HepG2 (cell line): Measurements from ENCODE around the gene ARRDC3. TPM values are rescaled to one million over a fixed set of nuclear protein-coding genes. Genes with fewer than 3 reads are reported as not detected.
A peak's percentile ranks its signal among the peaks of the same experiment; 100 is the strongest.

Source experiments
- ETV6 ChIP-seq: sonication (generic); formaldehyde crosslinking; conservative IDR thresholded peaks from 2 replicates; pipeline ENCODE4 v1.4.0; 2020; ENCODE audit warnings: missing genetic modification reagents
- HNF1A ChIP-seq, 2 experiments: sonication (generic) in 1 of 2; formaldehyde crosslinking in 1 of 2; IDR thresholded peaks; 2 replicates each; pipeline versions ENCODE4 v1.4.0 to v1.6.1; 2016 to 2020; ENCODE audit warnings: borderline replicate concordance in 1 of 2, low read depth in 1 of 2, mild to moderate bottlenecking in 1 of 2, missing genetic modification reagents in 1 of 2
- MLLT10 ChIP-seq: sonication (generic); formaldehyde crosslinking; IDR thresholded peaks from 2 replicates; pipeline ENCODE4 v1.4.0; 2020; ENCODE audit warnings: missing genetic modification reagents
- MYC ChIP-seq: sonication (generic); formaldehyde crosslinking; IDR thresholded peaks from 2 replicates; pipeline ENCODE4 v1.9.0; 2021; ENCODE audit warnings: missing genetic modification reagents, borderline replicate concordance
- NBN ChIP-seq: fragments of 450-650 bp; conservative IDR thresholded peaks from 2 replicates; pipeline ENCODE4 v1.6.1; 2017
- NCOA5 ChIP-seq: sonication (generic); formaldehyde crosslinking; IDR thresholded peaks from 2 replicates; pipeline ENCODE4 v1.4.0; 2020; ENCODE audit warnings: missing genetic modification reagents
- NFE2L1 ChIP-seq: sonication (generic); formaldehyde crosslinking; IDR thresholded peaks from 2 replicates; pipeline ENCODE4 v1.4.0; 2020; ENCODE audit warnings: missing genetic modification reagents, mild to moderate bottlenecking, borderline replicate concordance
- SMARCC2 ChIP-seq: fragments of 450-650 bp; IDR thresholded peaks from 2 replicates; pipeline ENCODE4 v1.6.1; 2017; ENCODE audit warnings: antibody characterized with exemption, mild to moderate bottlenecking
- SUZ12 ChIP-seq: fragments of 150-350 bp; IDR thresholded peaks from 2 replicates; pipeline ENCODE4 v1.6.1; 2014; ENCODE audit warnings: low read depth, low read length
- TCF7L2 ChIP-seq: IDR thresholded peaks from 2 replicates; pipeline ENCODE4 v1.6.1; 2011; ENCODE audit warnings: mild to moderate bottlenecking, low read depth, low read length, moderate library complexity
- ZBTB44 ChIP-seq: sonication (generic); formaldehyde crosslinking; IDR thresholded peaks from 2 replicates; pipeline ENCODE4 v1.4.0; 2020; ENCODE audit warnings: missing genetic modification reagents
- ZNF230 ChIP-seq: sonication (generic); formaldehyde crosslinking; IDR thresholded peaks from 2 replicates; pipeline ENCODE4 v1.4.0; 2020; ENCODE audit warnings: mild to moderate bottlenecking, missing genetic modification reagents
- ZNF3 ChIP-seq: IDR thresholded peaks from 2 replicates; pipeline ENCODE4 v1.7.0; 2017; ENCODE audit warnings: inconsistent platforms
- ZNF317 ChIP-seq: sonication (generic); formaldehyde crosslinking; IDR thresholded peaks from 2 replicates; pipeline ENCODE4 v1.5.0; 2020; ENCODE audit warnings: mild to moderate bottlenecking, missing genetic modification reagents
- ZNF503 ChIP-seq: sonication (generic); formaldehyde crosslinking; IDR thresholded peaks from 2 replicates; pipeline ENCODE4 v1.4.0; 2020; ENCODE audit warnings: missing genetic modification reagents
- ZNF615 ChIP-seq: sonication (generic); formaldehyde crosslinking; IDR thresholded peaks from 2 replicates; pipeline ENCODE4 v1.5.0; 2020; ENCODE audit warnings: mild to moderate bottlenecking, missing genetic modification reagents, borderline replicate concordance
- ZNF768 ChIP-seq: sonication (generic); formaldehyde crosslinking; IDR thresholded peaks from 2 replicates; pipeline ENCODE4 v1.4.0; 2020; ENCODE audit warnings: missing genetic modification reagents
- polyA plus RNA-seq, 8 experiments: library from polyadenylated mRNA; depleted of rRNA in 3 of 8; stranded (reverse) in 7 of 8; unstranded in 1 of 8; fragments of >200 nt; fragmentation: Illumina TruSeq in 4 of 8; extraction: Trizol in 4 of 8; gene quantifications; 2 replicates each; pipeline versions ENCODE4 v1.2.1 to v1.2.3, GENCODE V29; 2011 to 2016; ENCODE audit warnings: low read depth in 4 of 8, missing spikeins in 1 of 8, mixed read lengths in 1 of 8; ENCODE audit not compliant: insufficient read depth in 1 of 8
- total RNA-seq, 5 experiments: library from RNA; depleted of rRNA; stranded (reverse); fragments of >200 nt; fragmentation: Illumina TruSeq; extraction: Trizol; gene quantifications; 2 replicates each; pipeline ENCODE4 v1.2.3, GENCODE V29; 2016; ENCODE audit warnings: low read depth in 1 of 5
- TF ChIP-seq, protein P1 (sequence below): IDR thresholded peaks from 2 replicates; pipeline ENCODE4 v1.6.1; 2016; ENCODE audit warnings: missing compliant biosample characterization, missing genetic modification reagents, borderline replicate concordance
- TF ChIP-seq, protein P2 (sequence below): sonication (generic); formaldehyde crosslinking; IDR thresholded peaks from 2 replicates; pipeline ENCODE4 v1.4.0; 2020; ENCODE audit warnings: missing genetic modification reagents, mild to moderate bottlenecking, borderline replicate concordance

ARRDC3 gene
- total and polyA plus RNA-seq, 2 of the 13 experiments (the other 11 are each of a cell fraction or from before 2014, with no cell fraction given): 3.4 to 24.4 TPM

DNA sequence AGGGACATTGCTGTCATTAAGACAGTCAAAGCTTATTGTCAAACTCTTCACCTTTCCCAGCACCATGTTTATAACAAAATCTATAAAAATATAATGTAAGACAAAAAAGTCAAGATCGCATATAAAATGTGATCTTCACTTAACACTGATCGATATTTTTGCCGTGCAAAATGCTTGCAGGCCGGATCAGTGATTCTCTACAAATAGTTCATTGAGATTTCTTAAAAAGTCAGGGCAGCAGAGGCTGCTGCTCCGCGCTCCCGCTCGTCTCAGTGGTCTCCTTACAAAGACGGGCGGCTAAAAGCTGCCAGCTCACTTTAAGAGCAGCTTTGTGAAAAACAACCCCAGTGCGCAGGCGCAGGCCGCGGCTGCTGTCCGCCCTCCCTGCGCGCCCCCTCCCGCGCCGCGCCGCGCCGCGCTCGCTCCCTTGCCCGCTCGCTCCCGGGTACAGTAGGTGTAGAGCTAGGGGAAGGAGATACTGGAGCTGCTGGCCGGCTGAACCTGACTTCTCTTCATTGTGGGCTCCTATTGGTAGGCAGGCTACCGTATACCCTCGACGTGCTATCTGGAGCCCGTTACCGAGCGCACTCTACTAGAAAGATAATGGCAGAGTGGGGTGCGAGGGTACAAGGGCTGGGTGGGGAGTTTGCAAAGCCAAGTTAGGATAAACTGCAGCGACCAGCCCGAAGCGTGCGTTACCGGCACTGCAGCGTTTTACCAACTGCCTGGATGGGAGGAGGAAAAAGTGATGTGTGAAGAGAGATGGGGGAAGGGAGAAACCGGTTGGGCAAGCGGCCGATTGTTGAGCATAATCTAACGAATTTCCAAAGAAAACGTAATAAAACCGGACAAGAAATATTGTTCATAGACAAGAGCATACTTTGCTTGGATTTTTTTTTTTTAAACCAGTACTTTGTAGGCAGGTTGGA, at the start of gene ARRDC3 (continued):
- no peak for TF ChIP-seq NBN
- TF ChIP-seq ZNF615 (CRISPR knock-in tag): no peak
- 0 out of 2 replicates have a peak, but pooled peaks have one; percentile 54 for TF ChIP-seq ZNF230 (CRISPR knock-in tag)
- TF ChIP-seq, protein P1, sequence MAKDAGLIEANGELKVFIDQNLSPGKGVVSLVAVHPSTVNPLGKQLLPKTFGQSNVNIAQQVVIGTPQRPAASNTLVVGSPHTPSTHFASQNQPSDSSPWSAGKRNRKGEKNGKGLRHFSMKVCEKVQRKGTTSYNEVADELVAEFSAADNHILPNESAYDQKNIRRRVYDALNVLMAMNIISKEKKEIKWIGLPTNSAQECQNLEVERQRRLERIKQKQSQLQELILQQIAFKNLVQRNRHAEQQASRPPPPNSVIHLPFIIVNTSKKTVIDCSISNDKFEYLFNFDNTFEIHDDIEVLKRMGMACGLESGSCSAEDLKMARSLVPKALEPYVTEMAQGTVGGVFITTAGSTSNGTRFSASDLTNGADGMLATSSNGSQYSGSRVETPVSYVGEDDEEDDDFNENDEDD (CRISPR knock-in tag): no peak; the same call in 1 of the 2 replicates
- no peak for TF ChIP-seq ZNF503 (CRISPR knock-in tag)
- TF ChIP-seq ZNF3: no peak; the same call in 1 of the 2 replicates
- no peak for TF ChIP-seq ETV6 (CRISPR knock-in tag)
- no peak for TF ChIP-seq ZBTB44 (CRISPR knock-in tag)
- no peak for TF ChIP-seq ZNF768 (CRISPR knock-in tag)
- TF ChIP-seq, protein P2, sequence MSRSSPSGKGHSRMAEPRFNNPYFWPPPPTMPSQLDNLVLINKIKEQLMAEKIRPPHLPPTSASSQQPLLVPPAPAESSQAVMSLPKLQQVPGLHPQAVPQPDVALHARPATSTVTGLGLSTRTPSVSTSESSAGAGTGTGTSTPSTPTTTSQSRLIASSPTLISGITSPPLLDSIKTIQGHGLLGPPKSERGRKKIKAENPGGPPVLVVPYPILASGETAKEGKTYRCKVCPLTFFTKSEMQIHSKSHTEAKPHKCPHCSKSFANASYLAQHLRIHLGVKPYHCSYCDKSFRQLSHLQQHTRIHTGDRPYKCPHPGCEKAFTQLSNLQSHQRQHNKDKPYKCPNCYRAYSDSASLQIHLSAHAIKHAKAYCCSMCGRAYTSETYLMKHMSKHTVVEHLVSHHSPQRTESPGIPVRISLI (CRISPR knock-in tag): no peak
- TF ChIP-seq MLLT10 (CRISPR knock-in tag): no peak
- TF ChIP-seq NCOA5: no peak
- TF ChIP-seq SMARCC2: no peak
- TF ChIP-seq ZNF317 (CRISPR knock-in tag): peak; percentile 59; the same call in 1 of the 2 replicates
- no peak for TF ChIP-seq TCF7L2
- 0 out of 2 replicates have a peak, but pooled peaks have one; percentile 8 for TF ChIP-seq HNF1A (IDR thresholded peaks at IDR 0.05; ENCODE audit: low read depth)
- TF ChIP-seq HNF1A (CRISPR knock-in tag; IDR thresholded peaks at IDR 0.05; ENCODE audit: borderline replicate concordance): no peak
- TF ChIP-seq SUZ12: no peak
- TF ChIP-seq NFE2L1 (CRISPR knock-in tag): no peak
- no peak; the same call in 1 of the 2 replicates for TF ChIP-seq MYC (CRISPR knock-in tag)
